GM19395 (cell line): ENCODE results near the gene EIF2AK3.
"Not testable (repeated sequence)": the region's sequence is repeated elsewhere in the genome, so short reads cannot be mapped to it uniquely, and the experiment has no call there.

Experiments
- ATAC-seq: cut with Tn5 transposase; IDR thresholded peaks from one replicate; pipeline ENCODE4 v1.9.1; 2021; ENCODE audit warnings: mild to moderate bottlenecking, moderate library complexity; ENCODE audit not compliant: unreplicated experiment

EIF2AK3 gene

DNA sequence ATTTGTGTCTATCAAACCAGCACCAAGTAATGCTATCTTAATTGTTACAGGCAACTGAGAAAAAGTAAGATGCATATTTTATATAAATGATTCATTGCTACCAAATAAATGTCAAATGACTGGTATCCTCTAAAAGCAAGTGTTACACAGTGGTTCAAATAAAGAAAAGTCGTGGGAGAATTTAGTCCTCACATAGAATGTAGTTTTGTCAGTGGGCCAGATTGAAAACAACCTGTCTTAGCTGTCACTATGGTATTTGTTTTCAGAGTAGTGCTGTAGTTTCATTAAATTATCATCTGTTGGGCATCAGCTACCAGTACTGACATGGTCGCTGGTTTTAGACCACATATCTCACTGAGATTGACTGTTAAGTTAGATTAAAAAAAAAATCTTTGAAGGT lies 10.2 kb upstream of the EIF2AK3 start:
- no peak for ATAC-seq

DNA sequence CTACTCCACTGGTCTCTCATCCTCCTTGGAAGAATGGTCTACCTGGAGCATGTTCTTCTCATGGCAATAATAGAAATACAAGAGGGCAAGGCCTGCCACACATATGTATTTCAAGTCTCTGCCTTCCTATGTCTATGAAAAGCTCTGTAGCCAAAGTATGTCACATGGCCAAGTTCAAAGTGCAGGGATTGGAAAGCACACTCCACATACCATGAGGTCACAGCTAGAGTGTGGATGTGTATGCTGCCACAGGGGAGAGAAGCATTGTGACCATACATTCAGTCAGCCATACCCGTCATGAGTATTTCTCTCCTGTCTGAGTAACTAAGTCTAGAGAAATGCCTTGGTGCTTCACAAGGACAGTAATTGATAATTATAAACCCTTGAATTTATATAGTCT lies 8.8 kb upstream of the EIF2AK3 start:
- no peak for ATAC-seq

DNA sequence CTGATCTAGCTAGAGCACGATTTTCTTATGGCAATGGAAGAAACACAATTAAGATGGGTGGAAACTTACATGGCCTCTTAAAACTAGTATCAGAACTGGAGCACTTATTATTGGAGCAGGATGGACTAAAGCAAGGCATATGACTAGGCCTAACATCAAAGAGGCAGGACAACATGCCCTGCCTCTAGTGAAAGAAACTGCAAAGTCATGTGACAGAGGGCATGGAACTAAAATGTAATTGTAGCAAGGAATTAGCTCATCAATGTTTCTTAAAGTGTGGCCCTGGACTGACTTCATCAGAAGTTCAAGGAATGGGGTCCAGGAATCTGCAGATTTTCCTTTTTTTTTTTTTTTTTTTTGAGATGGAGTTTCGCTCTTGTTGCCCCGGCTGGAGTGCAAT lies 5.3 kb upstream of the EIF2AK3 start:
- no peak for ATAC-seq

- ATAC-seq = no peak
Measured at GRCh38 chr2:88628571-88628939, 1.3 kb upstream of the EIF2AK3 start.

GRCh38 chr2:88627856-88628570 lies 749 bp upstream of the EIF2AK3 start:
- ATAC-seq = peak; percentile 51

DNA sequence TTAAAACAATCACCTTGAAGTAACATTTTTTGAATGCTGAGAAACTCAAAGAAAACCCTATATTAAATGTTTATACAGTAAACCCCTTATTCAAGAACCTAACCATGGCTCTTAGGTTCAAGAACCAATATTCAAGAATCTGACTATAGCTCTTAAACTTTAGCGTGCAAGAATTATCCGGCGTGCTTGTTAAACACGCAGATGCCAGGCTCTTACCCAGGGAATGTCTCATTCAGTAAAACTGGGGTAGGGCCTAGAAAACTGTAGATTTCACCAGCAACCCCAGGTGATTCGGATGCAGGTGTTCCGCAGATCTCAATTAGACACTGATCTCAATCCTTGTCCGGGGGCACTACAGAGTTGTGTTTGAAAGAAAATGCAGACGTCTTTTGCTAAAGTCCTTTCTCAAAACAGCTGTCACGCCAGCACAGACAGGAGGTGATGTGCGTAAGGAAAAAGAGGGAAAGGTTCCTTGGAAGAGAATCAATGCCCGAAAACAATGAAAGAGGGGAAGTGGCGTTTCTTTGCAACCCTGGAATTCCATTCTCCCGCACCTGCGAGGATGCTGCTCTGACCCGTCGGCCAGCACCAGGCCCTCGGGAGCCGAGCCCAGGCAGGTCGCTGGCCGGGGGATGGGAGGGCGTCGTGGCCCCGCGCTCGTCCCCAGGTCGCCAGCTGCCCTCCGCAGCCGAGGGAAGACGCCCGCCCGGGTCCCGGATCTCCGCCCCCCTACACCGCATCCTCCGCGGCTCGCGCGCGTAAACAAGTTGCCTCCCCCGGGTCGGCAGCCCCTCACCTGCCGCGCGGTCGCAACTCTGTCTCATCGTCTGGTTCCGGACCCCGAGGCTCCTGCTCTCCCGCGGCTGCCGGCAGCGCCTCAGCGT lies 851 bp downstream of the EIF2AK3 start:
- ATAC-seq = peak; percentile 3

- ATAC-seq = no peak
Measured at GRCh38 chr2:88624477-88624876, 2.8 kb downstream of the EIF2AK3 start.

GRCh38 chr2:88623831-88624465 lies 3.3 kb downstream of the EIF2AK3 start:
- not testable (repeated sequence) for ATAC-seq

- ATAC-seq = no peak
Measured at GRCh38 chr2:88622307-88622706, 5.0 kb downstream of the EIF2AK3 start.

DNA sequence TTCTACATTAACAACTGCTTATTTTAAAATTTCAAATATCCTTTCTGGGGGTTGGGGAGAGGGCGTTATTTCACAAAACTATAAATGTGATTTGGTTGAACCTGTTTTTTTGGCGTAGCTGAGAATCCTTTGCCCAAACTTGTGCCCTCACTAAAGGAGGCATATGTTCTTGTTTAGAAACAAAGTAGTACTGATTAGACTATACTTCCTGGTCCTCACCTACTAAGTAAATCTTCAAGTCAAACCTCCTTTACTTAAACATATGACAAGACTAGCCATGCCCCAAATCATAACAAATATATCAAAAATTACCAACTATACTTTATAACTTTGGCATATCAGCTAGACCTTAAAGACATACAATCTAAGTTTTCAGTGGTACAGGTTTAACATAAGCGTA lies 5.8 kb downstream of the EIF2AK3 start:
- ATAC-seq = no peak

DNA sequence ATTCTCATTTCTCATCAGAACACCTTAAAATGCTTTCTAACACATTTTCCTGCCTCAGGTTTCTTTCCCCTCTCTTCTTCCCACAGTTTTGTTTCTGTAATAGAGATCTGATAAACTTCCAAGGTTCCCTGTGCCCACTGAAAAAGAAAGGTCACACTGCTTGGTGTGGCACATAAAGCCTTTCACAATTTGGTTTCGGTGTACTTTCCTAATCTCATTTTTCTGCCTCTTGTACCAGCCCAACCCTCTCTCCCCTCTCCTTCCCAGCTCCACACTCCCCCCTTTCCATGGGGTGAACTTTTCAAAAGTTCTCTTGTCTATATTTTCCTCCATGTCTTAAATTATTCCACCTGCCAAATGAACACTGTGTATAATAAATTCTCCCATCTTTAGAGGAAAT lies 7.2 kb downstream of the EIF2AK3 start:
- no peak for ATAC-seq

DNA sequence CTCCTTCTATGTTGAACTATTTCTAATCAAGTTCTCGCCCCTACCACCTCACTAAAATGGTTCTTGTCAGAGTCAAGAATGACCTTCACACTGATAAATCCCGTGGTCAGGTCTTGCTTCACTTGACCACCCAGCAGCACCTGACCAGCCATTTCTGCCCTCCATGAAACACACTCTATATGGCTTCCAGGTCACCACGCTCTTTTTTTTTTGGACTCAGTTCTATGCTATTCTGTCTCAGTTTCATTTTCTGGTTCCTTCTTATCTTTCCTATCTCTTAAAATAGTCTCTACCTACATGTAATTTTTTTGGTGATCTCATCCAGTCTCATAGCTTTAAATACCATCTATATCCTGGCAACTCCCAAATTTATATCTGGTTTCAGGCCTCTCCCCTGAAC lies 11.4 kb downstream of the EIF2AK3 start:
- peak; percentile 60 for ATAC-seq

DNA sequence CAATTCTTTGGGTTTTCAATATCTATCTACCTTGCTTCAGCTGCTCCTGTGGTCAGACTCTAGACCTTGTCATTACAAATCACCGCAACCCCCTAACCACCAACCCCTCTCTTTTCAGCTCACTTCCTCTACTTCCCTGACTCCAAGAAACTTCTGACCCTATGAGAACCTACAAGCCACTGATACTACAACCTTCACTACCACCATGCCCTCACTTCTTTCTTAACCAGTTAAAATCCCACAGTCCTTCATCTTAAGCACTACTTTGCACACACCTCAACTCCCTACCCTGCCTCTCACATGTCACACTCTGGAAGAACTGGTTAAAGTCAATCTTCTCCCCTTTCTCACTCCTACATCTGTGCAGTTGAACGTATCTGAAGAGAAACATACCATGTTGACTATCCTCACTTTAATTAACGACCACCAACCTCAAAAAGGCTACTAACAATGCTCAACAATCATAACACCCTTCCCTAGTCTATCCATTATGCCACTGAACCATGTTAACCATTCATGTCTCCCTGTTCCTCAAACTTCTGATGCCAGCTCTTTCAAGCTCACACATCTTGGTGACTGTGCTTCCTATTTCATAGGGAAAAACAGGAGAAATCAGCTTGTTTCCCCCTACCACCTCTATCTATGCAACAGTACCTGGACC lies 12.6 kb downstream of the EIF2AK3 start:
- peak; percentile 88 for ATAC-seq

DNA sequence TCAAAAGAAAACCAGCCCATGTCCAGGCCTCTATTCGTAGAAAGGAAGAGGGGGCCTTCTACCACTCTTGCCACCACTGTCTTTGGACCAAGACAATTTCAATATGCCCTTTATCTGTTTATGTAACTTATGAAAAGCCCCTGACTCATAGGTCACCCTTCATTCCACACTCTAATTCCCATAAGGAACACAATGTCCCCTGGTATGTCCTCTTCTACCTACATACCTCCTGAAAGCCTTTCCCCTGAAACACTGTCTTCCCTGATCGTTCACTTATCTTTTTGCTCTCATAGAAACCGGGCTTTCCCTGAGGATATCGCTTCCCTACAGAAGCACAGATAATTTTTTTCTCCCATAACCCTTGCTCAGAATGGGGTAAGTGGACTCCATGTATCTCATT lies 13.3 kb downstream of the EIF2AK3 start:
- ATAC-seq = peak; percentile 1

GRCh38 chr2:88608184-88608583 lies 19.1 kb downstream of the EIF2AK3 start:
- no peak for ATAC-seq

- no peak for ATAC-seq
Measured at GRCh38 chr2:88607416-88607815, 19.8 kb downstream of the EIF2AK3 start.

DNA sequence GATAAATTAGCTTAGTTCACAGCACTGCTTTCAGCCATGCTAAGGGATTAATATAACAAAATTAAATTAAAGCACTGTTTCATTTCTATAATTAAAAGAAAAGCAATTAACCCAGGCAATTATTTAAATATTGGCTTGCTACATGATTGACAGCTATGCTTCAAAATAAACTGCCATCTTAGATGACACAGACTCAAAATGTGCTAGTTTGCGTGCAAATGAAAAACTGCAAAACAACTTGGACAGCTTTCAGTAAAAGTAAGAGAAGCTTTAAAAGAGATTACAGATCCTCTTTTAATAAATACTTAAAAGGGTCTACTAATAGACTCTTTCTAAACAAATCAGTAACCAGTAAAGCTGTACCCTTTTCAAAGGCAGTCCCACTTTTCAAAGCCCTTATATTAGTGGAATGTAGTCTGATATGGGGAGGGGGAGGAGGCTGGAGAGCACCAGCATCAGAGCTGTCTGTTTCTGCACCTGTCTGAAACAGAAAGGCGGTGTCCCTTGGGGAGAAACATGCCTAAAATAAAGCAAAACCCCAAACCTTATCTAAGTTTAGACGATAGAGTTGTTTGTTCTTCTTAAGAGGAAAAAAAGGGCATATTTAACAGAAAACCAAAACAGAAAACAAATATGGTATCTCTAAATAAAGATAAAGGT lies 20.8 kb downstream of the EIF2AK3 start:
- ATAC-seq = peak; percentile 86

DNA sequence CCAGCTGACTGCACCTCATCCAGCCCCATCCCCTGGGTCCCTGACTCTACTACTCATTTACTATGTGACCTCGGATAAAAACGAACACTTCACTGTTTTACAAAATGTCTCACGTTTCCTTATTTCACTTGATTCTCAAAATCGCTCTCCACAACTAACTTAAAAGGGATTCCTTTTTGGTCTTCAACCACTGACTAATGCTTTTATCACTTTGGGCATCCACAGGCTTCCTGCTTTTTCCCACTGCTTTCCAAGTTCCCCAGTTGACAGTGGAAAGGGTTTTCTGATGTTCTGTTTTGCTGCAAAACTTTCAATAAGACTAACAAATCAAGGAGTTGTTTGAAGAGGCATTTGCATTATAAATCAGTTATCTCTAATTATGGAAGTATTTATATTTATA lies 24.1 kb downstream of the EIF2AK3 start:
- ATAC-seq = no peak

- ATAC-seq = no peak
Measured at GRCh38 chr2:88602022-88602421, 25.2 kb downstream of the EIF2AK3 start.

DNA sequence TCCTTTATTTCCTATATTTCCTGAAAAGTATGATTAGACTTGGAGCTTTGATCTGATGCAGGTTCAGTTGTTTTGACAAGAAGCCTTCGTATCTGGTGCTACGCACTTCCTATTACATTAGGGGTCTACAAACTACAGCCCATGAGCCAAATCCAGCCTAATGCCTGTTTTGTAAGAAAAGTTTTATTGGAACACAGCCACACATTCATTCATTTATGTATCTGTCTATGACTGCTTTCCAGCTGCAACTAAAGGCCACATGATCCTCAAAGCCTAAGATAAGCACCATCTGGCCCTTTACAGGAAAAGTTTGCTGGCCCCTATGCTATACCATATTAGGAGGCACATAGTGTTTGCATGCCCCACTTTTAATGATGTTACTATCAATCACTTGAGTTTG lies 26.0 kb downstream of the EIF2AK3 start:
- ATAC-seq = no peak

- peak; percentile 99 for ATAC-seq
Measured at GRCh38 chr2:88600038-88600465, 27.2 kb downstream of the EIF2AK3 start.
